ENCODE measurements around the gene XRCC1.

DNA sequence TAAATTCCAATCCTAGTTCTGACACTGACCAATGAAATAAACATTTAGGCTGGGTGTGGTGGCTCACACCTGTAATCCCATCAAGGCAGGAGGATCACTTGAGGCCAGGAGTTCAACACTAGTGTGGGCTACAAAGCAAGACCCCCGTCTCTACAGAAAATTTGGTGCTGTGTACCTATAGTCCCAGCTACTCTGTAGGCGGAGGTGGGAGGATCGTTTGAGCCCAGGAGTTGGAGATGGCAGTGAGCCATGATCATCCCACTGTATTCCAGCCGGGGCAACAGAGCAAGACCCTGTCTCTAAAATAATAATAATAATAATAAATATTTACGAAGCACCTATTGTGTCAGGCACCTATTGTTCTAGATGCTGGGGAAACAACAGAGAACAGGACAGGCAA, 13.9 kb upstream of the XRCC1 start:
- no peak for TF ChIP-seq CTCF (IDR thresholded peaks at IDR 0.05; ENCODE audit: borderline replicate concordance, extremely low read depth, low read length, poor library complexity, severe bottlenecking)
- no peak for TF ChIP-seq EZH2 (IDR thresholded peaks at IDR 0.05; ENCODE audit: borderline replicate concordance, low read depth, low read length, severe bottlenecking)
